ENCODE results near the gene PNPLA1.

The PNPLA1 gene

DNA sequence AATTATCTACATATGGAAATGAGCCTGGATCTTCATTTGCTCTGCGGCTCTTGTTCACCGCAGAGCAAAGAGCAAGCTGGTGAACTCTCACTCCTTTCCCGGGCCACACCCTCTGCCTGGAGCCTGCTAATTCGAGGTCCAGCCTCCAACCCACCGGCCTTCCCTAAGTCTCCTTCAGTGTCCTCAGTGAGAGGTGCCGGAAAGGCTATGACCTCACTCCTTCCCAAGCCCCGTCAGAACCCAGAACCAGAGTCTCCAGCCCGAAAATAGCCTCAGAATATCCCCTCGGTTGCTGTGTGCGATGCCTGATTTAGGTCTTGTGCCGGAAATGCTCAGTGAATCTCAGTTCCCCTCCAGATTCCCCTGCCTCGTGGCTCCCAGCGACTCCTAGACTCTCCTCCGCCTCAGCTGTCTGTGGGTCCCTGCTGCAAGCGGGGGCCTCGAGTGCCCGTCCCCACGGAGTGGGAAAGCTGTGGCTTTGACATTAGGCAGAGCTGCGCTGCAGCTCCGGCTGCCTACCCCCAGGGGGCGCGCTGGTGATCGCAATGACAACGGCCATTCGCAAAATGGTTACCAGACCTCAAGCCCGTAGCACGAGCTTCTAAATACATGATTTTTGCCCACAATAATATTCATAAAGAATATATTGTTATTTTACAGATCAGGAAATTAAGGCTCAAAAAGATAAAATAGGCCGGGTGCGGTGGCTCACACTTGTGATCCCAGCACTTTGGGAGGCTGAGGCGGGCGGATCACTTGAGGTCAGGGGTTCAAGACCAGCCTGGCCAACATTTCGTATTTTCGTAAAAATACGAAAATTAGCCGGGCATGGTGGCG lies 71.0 kb downstream of the PNPLA1 start:
- H3K9ac ChIP-seq (ENCODE audit: low read length): peak overlapping the region; percentile 57
- no peak overlapping the region for H3K27ac ChIP-seq (ENCODE audit: low read depth, low read length)
- H3K4me2 ChIP-seq (ENCODE audit: low read length): peak overlapping the region; percentile 91
- WGBS (ENCODE audit: extremely low coverage, insufficient coverage, low lambda C conversion rate): no CpG with 5 or more reads among the region's 36 CpGs
- no peaks in the 10 kb centered on the region for H3K36me3 ChIP-seq (ENCODE audit: control insufficient read depth, insufficient read depth, low read length)
- no peak overlapping the region for H2BK5ac ChIP-seq (ENCODE audit: low read length)
- no peak overlapping the region for H3K4me3 ChIP-seq (ENCODE audit: low read length)
- no peak overlapping the region for H3K18ac ChIP-seq (ENCODE audit: low read length)
- no peak overlapping the region for H2AK5ac ChIP-seq (ENCODE audit: low read length)
- peak; percentile 79 for DNase-seq
- H2BK120ac ChIP-seq (ENCODE audit: low read depth, low read length): no peak overlapping the region
- H3K27me3 ChIP-seq (ENCODE audit: insufficient read depth, low read length, poor library complexity): peaks cover 3% of the 10 kb centered on the region
- peak overlapping the region; percentile 30 for H3K23ac ChIP-seq (ENCODE audit: low read length)
- peak overlapping the region; percentile 79 for H3K56ac ChIP-seq (ENCODE audit: low read length)
- no peaks in the 10 kb centered on the region for H3K4me1 ChIP-seq (ENCODE audit: control insufficient read depth, low read depth, low read length)
- no peaks in the 10 kb centered on the region for H3K79me2 ChIP-seq (ENCODE audit: control insufficient read depth, insufficient read depth, low read length)
- no peak overlapping the region for H3K4ac ChIP-seq (ENCODE audit: low read depth, low read length)
- no peak overlapping the region for H2BK15ac ChIP-seq (replicated peaks; ENCODE audit: low read depth)
- H4K5ac ChIP-seq (ENCODE audit: low read length): no peak overlapping the region
- no peak overlapping the region for H4K8ac ChIP-seq (ENCODE audit: low read depth, low read length)
- H3K79me1 ChIP-seq (ENCODE audit: low read length): no peaks in the 10 kb centered on the region

DNA sequence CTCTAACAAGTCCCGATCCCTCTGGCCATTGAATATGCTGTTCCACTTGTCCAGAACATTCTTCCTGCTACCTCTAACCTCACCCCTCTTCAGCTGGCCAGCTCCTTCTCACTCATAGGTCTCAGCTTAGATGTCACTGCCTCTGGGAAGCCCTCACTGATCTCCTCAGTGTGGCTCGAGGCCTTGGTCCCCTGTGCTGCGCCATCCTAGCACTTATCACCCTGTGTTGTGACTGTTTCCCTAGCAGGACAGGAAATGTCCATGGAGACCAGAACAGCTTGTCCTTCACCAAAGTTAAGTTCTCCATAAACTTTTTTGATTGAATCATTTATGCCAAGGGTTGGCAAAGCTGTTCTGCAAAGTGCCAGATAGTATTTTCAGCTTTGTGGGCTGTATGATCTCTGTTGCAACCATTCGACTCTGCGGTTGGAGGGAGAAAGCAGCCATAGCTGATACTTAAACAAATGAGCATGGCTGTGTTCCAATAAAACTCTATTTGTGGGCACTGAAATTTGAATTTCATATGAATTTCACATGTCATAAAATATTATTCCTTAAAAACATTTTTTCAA lies 73.3 kb downstream of the PNPLA1 start:
- no peak overlapping the region for H2BK15ac ChIP-seq (replicated peaks; ENCODE audit: low read depth)
- DNase-seq: no peak
- H3K79me2 ChIP-seq (ENCODE audit: control insufficient read depth, insufficient read depth, low read length): no peaks in the 10 kb centered on the region
- H3K4me2 ChIP-seq (ENCODE audit: low read length): no peak overlapping the region
- no peak overlapping the region for H3K18ac ChIP-seq (ENCODE audit: low read length)
- H3K23ac ChIP-seq (ENCODE audit: low read length): no peak overlapping the region
- H2BK5ac ChIP-seq (ENCODE audit: low read length): no peak overlapping the region
- no peak overlapping the region for H2BK120ac ChIP-seq (ENCODE audit: low read depth, low read length)
- no CpG with 5 or more reads among the region's 5 CpGs for WGBS (ENCODE audit: extremely low coverage, insufficient coverage, low lambda C conversion rate)
- H3K56ac ChIP-seq (ENCODE audit: low read length): no peak overlapping the region
- no peak overlapping the region for H2AK5ac ChIP-seq (ENCODE audit: low read length)
- no peaks in the 10 kb centered on the region for H3K4me1 ChIP-seq (ENCODE audit: control insufficient read depth, low read depth, low read length)
- H3K27ac ChIP-seq (ENCODE audit: low read depth, low read length): no peak overlapping the region
- H3K9ac ChIP-seq (ENCODE audit: low read length): no peak overlapping the region
- no peak overlapping the region for H3K4me3 ChIP-seq (ENCODE audit: low read length)
- H3K4ac ChIP-seq (ENCODE audit: low read depth, low read length): no peak overlapping the region
- H3K79me1 ChIP-seq (ENCODE audit: low read length): no peaks in the 10 kb centered on the region
- no peaks in the 10 kb centered on the region for H3K36me3 ChIP-seq (ENCODE audit: control insufficient read depth, insufficient read depth, low read length)
- H3K27me3 ChIP-seq (ENCODE audit: insufficient read depth, low read length, poor library complexity): peaks cover 3% of the 10 kb centered on the region
- no peak overlapping the region for H4K8ac ChIP-seq (ENCODE audit: low read depth, low read length)
- H4K5ac ChIP-seq (ENCODE audit: low read length): no peak overlapping the region

DNA sequence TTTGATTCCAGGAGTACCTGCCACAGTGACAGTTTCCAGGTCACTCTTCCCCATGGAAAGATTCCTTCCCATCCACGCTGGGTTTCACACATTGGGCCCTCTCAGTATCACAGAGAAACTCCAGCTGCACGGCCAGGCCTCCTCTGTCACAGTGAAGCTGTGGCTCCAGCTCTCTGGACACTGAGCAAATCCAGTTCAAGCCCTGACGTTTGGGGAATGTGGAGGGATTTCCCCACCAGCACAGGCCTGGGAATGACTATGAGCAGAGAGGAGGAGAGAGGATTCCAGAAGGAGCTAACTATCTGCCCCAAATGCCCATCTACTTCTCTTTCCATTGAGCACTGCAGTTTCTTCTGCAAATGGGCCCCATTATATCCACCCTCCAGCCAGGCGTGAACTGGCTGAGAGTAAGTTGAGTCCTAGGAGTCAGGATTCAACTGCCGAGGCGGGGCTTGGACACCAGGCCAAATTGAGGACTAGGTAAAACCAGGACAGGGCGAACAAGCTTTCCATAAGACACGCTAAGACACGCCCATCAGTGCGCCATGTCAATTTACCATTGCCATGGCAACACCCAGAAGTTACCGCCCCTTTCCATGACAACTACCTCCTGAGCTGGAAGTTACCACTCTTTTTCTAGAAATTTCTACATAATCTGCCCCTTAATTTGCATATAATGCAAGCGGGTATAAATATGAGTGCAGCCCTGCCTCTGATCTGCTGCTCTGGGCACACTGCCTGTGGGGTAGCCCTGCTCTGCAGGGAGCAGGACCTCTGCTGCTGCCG lies 76.0 kb downstream of the PNPLA1 start:
- DNase-seq: peak; percentile 63
- H2BK5ac ChIP-seq (ENCODE audit: low read length): no peak overlapping the region
- H3K36me3 ChIP-seq (ENCODE audit: control insufficient read depth, insufficient read depth, low read length): no peaks in the 10 kb centered on the region
- H4K8ac ChIP-seq (ENCODE audit: low read depth, low read length): no peak overlapping the region
- H3K4ac ChIP-seq (ENCODE audit: low read depth, low read length): no peak overlapping the region
- no peaks in the 10 kb centered on the region for H3K79me1 ChIP-seq (ENCODE audit: low read length)
- no peak overlapping the region for H2AK5ac ChIP-seq (ENCODE audit: low read length)
- H3K56ac ChIP-seq (ENCODE audit: low read length): no peak overlapping the region
- no peaks in the 10 kb centered on the region for H3K4me1 ChIP-seq (ENCODE audit: control insufficient read depth, low read depth, low read length)
- no CpG with 5 or more reads among the region's 13 CpGs for WGBS (ENCODE audit: extremely low coverage, insufficient coverage, low lambda C conversion rate)
- no peak overlapping the region for H2BK120ac ChIP-seq (ENCODE audit: low read depth, low read length)
- H3K27ac ChIP-seq (ENCODE audit: low read depth, low read length): no peak overlapping the region
- H2BK15ac ChIP-seq (replicated peaks; ENCODE audit: low read depth): no peak overlapping the region
- H3K79me2 ChIP-seq (ENCODE audit: control insufficient read depth, insufficient read depth, low read length): no peaks in the 10 kb centered on the region
- H4K5ac ChIP-seq (ENCODE audit: low read length): no peak overlapping the region
- H3K4me3 ChIP-seq (ENCODE audit: low read length): no peak overlapping the region
- H3K27me3 ChIP-seq (ENCODE audit: insufficient read depth, low read length, poor library complexity): no peaks in the 10 kb centered on the region
- no peak overlapping the region for H3K9ac ChIP-seq (ENCODE audit: low read length)
- H3K4me2 ChIP-seq (ENCODE audit: low read length): no peak overlapping the region
- no peak overlapping the region for H3K18ac ChIP-seq (ENCODE audit: low read length)
- H3K23ac ChIP-seq (ENCODE audit: low read length): no peak overlapping the region

DNA sequence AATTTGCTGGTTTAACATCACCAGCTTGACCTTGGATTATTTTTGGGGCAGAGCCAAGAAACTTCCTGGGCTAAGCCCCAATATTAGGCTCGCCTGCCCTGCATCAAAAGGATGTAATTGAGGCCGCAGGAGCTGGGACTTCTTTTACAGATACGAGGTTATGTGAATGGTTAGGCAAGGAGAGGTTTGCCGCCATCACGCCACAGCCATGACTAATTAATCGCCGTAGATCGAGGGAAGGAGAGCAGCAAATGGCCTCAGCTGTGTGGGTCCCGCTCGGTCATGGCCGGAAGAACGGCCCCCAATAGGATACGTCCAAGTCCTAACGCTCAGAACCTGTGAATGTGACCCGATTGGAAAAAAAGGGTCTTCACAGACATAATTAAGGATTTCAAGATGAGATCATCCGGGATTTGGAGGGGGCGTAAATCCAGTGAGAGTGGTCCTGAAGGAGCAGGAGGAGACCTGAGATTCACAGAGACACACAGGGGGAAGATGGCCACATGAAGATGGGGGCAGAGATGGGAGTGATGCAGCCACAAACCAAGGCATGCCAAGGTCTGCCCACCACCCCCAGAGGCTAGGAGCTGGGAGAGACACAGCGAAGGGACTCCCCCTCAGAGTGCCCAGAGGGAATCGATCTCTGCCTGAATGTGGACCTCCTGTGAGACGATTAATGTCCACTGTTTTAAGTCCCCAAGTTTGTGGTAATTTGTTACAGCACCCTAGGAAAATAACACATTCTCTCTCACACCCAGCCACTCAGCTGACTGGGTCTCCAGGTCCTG lies 76.8 kb downstream of the PNPLA1 start:
- Histone ChIP-seq H3K4me1 (ENCODE audit: control insufficient read depth, low read depth, low read length) (no peaks in the 10 kb centered on the region), H2BK5ac (ENCODE audit: low read length) (no peak overlapping the region), H3K4me3 (ENCODE audit: low read length) (no peak overlapping the region), H3K9ac (ENCODE audit: low read length) (no peak overlapping the region), H3K23ac (ENCODE audit: low read length) (no peak overlapping the region), H3K79me2 (ENCODE audit: control insufficient read depth, insufficient read depth, low read length) (no peaks in the 10 kb centered on the region), H2BK120ac (ENCODE audit: low read depth, low read length) (no peak overlapping the region), H3K4ac (ENCODE audit: low read depth, low read length) (no peak overlapping the region), H3K4me2 (ENCODE audit: low read length) (no peak overlapping the region), H2AK5ac (ENCODE audit: low read length) (no peak overlapping the region), H3K79me1 (ENCODE audit: low read length) (no peaks in the 10 kb centered on the region), H3K27me3 (ENCODE audit: insufficient read depth, low read length, poor library complexity) (no peaks in the 10 kb centered on the region), H3K18ac (ENCODE audit: low read length) (no peak overlapping the region), H3K27ac (ENCODE audit: low read depth, low read length) (no peak overlapping the region), H3K56ac (ENCODE audit: low read length) (no peak overlapping the region), H2BK15ac (replicated peaks; ENCODE audit: low read depth) (no peak overlapping the region), H4K8ac (ENCODE audit: low read depth, low read length) (no peak overlapping the region), H3K36me3 (ENCODE audit: control insufficient read depth, insufficient read depth, low read length) (no peaks in the 10 kb centered on the region), H4K5ac (ENCODE audit: low read length) (no peak overlapping the region)
- no CpG with 5 or more reads among the region's 20 CpGs for WGBS (ENCODE audit: extremely low coverage, insufficient coverage, low lambda C conversion rate)
- DNase-seq: no peak

DNA sequence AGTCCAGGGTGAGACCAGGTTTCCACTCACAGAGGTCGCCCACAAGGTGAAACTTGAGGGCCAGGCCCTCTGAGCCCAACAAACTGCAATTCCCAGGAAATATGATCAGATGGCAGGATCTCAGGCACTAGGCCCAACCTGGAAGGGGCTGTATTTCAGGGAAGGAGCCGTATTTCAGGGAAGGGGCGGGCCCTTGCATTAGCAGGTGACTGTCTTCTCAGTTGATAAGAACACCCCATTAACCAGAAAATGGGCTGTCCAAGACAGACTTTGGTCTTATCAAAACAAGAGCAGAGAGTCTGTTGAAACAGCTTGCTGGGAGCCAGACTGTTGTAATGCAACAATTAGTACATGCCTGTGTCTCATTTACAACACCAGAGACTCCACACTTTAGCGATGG lies 77.8 kb downstream of the PNPLA1 start:
- H3K9ac ChIP-seq (ENCODE audit: low read length): no peak overlapping the region
- H2BK15ac ChIP-seq (replicated peaks; ENCODE audit: low read depth): no peak overlapping the region
- no peaks in the 10 kb centered on the region for H3K4me1 ChIP-seq (ENCODE audit: control insufficient read depth, low read depth, low read length)
- WGBS (ENCODE audit: extremely low coverage, insufficient coverage, low lambda C conversion rate): no CpG with 5 or more reads among the region's 4 CpGs
- H3K4ac ChIP-seq (ENCODE audit: low read depth, low read length): no peak overlapping the region
- H3K23ac ChIP-seq (ENCODE audit: low read length): no peak overlapping the region
- no peak overlapping the region for H3K4me3 ChIP-seq (ENCODE audit: low read length)
- H3K18ac ChIP-seq (ENCODE audit: low read length): no peak overlapping the region
- no peaks in the 10 kb centered on the region for H3K79me2 ChIP-seq (ENCODE audit: control insufficient read depth, insufficient read depth, low read length)
- DNase-seq: no peak
- no peak overlapping the region for H2AK5ac ChIP-seq (ENCODE audit: low read length)
- H3K79me1 ChIP-seq (ENCODE audit: low read length): no peaks in the 10 kb centered on the region
- no peak overlapping the region for H4K8ac ChIP-seq (ENCODE audit: low read depth, low read length)
- H2BK5ac ChIP-seq (ENCODE audit: low read length): no peak overlapping the region
- H3K27me3 ChIP-seq (ENCODE audit: insufficient read depth, low read length, poor library complexity): no peaks in the 10 kb centered on the region
- H4K5ac ChIP-seq (ENCODE audit: low read length): no peak overlapping the region
- no peak overlapping the region for H3K4me2 ChIP-seq (ENCODE audit: low read length)
- no peak overlapping the region for H3K56ac ChIP-seq (ENCODE audit: low read length)
- no peaks in the 10 kb centered on the region for H3K36me3 ChIP-seq (ENCODE audit: control insufficient read depth, insufficient read depth, low read length)
- H3K27ac ChIP-seq (ENCODE audit: low read depth, low read length): no peak overlapping the region
- H2BK120ac ChIP-seq (ENCODE audit: low read depth, low read length): no peak overlapping the region

Data from mesendoderm (in vitro differentiated cells).